Cardiac atrium fibroblast (primary cell): ENCODE measurements around the gene SBF2. TPM values are rescaled to one million over a fixed set of nuclear protein-coding genes. Genes with fewer than 3 reads are reported as not detected.

Source experiments
- total RNA-seq: library from RNA; depleted of rRNA; stranded (reverse); fragments of >200 nt; gene quantifications from 2 replicates; pipeline ENCODE4 v1.2.3, GENCODE V29; 2015

Gene SBF2
- total RNA-seq, result 19.3 and 25.5 TPM in 2 replicates

DNA sequence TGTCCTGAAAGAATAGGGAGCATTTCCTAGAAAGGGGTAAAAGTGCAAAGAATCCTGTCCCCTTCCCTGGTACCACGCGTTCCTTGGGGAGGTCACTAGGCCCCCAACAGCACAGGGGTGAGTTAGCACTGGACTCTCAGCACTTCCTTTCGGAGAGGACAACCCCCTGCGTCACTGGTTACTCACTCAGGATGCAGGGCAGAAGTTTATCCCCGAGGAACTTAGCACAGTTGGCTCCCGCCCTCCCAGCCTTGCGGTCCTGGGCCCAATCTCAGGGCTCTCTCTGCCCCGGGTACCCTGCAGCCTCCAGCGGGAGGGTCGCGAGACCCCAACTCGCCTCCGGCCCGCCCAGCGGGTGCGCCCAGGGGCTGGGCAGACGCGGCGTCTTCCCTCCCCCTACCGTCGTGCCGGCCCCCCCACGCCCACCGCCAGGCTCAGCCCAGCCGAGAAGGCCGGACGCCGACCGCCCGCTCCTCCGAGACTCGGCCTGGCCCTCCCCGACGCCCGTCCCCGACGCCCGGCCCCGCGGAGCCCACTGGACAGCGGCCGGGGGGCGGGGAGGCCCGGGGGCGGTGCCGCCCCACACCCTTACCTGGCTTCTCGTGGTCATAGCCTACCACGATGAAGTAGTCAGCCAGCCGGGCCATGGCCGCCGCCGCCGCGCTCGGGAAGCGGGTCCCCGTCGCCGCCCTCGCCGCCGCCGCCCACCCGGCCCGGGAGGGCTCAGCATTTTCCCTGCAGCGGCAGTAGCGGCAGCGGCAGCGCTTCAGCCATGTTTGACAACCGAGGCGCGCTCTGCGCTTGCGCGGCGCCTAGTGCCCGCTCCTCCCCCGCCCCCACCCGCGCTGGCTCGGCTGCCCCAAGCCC lies at the start of gene SBF2:
TSS of gene SBF2 (minus strand) at position 797 of the 867 bp plus-strand sequence. CDS start at position 647, 150 bp downstream.

DNA sequence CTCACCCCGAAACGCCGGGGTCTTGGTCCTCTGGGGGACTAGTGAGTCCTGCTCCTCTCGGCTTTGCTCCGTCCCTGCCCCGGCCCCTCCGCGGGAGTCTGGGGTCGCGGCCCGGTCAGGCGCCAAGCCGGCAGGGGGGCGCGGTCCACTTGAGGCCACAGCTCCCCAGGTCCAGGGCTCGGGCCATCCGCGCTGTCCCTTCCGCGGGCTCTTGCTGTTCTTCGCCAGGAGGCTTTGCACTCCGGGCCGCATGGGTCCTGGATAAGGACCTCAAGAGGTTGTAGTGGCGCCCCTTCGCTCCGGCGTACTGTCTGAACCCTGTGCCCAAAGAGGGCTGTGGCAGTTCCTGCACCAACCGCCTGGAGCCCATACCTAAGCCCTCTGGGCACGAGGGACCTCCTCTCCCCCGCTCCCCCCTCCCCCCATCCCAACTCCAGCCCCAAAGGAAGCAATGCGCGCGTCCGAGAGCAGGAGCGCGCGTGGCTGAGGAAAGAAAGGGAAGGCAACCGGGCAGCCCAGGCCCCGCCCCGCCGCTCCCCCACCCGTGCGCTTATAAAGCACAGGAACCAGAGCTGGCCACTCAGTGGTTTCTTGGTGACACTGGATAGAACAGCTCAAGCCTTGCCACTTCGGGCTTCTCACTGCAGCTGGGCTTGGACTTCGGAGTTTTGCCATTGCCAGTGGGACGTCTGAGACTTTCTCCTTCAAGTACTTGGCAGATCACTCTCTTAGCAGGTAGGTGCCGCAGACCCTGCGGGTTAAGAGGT lies 10.7 kb upstream of the SBF2 start, which contains the start of gene ADM:
TSS of gene ADM (plus strand) at position 579 of the 767 bp plus-strand sequence. CDS start 628 bp downstream, outside the sequence.

Other genes starting within 250 kb of the SBF2 start
- 696 and 1,020 TPM in 2 replicates for gene ADM, start 10.9 kb upstream of the SBF2 start, total RNA-seq
- gene AMPD3, start 161.0 kb upstream of the SBF2 start, total RNA-seq, result 3.2 and 4.5 TPM in 2 replicates
- gene RNF141, start 247.0 kb upstream of the SBF2 start, total RNA-seq, result 19.1 and 24.8 TPM in 2 replicates